HG02852 (cell line): Measurements from ENCODE around the gene KCNC1.

ENCODE experiments used
- ATAC-seq: cut with Tn5 transposase; IDR thresholded peaks from one replicate; pipeline ENCODE4 v1.9.1; 2021; ENCODE audit warnings: mild to moderate bottlenecking, moderate library complexity; ENCODE audit not compliant: unreplicated experiment

The KCNC1 gene

DNA sequence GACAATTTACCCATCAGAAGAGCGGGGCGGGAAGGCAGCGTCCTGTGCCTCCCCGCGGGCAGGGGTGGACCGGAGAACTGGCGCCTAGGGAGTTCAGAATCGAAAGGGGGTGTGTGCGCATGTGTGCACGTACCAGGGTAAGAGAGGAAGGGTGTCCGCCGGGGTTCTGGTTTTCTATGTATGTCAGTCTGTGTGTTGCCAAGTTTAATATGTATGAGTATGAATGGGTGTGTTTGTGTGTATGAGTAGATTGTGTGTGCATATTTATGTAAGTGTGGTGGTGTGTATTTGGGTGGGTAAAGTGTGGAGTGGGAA lies 2.0 kb downstream of the KCNC1 start:
- ATAC-seq = no peak

GRCh38 chr11:17736930-17737817 lies 2.6 kb downstream of the KCNC1 start:
- ATAC-seq = no peak

- ATAC-seq = no peak
Observed at GRCh38 chr11:17738151-17738973, 3.8 kb downstream of the KCNC1 start.

GRCh38 chr11:17739945-17740338 lies 5.4 kb downstream of the KCNC1 start:
- no peak for ATAC-seq

GRCh38 chr11:17740649-17741235 lies 6.2 kb downstream of the KCNC1 start:
- ATAC-seq = no peak

DNA sequence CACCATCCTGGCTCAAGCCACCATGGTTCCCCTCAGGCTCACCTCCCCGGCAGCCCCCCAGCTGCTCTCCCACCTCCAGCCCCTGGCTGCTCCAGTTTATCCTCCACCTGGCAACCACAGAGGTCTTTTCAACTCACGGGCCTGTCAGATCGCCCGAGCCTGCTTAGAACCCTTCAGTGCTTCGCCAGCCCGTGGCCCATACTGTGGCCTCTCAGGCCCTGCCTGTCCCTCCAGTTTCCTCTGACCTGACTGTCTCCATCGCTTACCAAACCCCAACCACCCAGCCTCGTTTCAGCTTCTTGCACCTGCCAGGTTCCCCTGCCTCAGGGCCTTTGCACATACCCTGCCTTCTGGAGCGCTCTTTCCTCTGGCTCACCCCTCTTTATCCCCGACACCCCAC lies 6.9 kb downstream of the KCNC1 start:
- no peak for ATAC-seq

- ATAC-seq = no peak
Observed at GRCh38 chr11:17742019-17742418, 7.4 kb downstream of the KCNC1 start.

GRCh38 chr11:17743026-17743807 lies 8.6 kb downstream of the KCNC1 start:
- no peak for ATAC-seq

- no peak for ATAC-seq
Observed at GRCh38 chr11:17743808-17744119, 9.2 kb downstream of the KCNC1 start.

- no peak for ATAC-seq
Observed at GRCh38 chr11:17744151-17744940, 9.8 kb downstream of the KCNC1 start.

DNA sequence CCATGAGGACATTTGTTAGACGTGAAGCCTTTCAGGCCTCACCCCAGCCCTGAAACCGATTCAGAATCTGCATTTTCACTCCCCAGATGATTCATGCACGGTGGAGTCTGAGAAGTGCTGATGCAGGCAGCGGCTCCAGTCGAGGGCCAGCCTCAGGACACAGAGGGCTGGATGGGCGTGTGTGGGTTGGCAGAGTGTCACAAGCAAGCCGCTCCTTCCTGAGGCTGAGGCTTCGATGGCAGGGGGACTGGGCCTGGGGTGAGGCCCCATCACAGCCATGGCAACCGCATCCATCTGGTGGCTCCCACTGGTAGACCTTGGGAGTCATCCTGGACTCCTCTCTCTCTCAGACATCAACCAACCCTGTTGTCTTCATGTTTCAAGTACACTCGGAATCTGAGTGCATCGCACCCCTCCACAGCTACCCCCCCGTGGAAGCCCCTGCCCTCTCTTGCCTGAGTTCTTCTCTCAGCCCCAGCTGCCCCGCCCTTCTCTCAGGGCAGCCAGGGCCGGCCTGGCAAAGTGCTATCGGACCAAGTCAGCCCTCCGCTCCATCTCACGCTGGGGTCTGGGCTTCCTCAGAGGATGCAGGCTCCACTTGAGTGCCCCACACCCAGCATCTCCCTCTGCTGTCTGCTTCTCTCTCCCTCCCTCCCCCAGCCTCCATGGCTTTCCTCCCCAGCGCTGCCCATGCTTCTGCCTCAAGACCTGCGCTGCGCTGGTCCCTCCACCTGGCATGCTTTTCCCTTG lies 10.6 kb downstream of the KCNC1 start:
- ATAC-seq = no peak

- no peak for ATAC-seq
Observed at GRCh38 chr11:17746096-17746495, 11.5 kb downstream of the KCNC1 start.

DNA sequence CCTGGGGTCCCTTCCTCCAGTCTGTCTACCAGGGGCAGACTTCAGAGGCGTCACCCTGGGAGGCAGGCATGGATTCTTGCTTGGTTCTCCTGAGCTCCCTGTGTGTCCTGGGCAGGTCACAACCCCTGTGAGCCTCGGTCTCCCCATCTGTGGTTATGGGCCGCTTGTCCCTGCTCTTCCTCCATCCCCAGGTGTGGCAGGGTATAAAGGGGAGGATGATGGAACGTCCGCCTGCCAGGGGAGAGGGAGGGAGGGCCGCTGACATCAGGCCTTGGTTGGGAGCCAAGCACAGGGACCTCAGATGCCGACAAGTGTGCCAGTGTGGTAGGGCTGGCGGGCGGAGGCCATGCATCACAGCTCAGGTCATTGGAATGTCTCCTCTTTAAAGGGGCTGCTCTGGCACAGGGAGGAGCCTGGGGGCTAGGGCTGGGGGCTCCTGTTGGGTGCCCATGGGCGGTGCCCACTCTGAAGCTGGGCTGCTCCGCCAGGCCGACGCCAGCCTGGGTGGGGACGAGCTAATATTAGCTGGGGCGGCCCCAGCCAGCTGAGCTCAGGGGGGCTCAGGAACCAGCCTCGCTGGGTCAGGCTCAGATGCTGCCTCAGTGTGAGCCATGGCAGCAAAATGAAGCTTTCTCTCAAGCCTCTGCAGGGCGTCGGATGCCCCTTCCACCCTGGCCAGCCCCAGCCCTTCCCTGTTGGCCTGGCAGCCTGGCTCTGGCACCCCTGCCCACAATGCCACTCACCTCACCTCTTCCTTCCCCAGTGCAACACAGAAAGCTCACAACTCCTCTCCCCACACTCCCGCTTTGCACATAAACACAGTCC lies 12.8 kb downstream of the KCNC1 start:
- ATAC-seq = no peak

- ATAC-seq = no peak
Observed at GRCh38 chr11:17748044-17748443, 13.5 kb downstream of the KCNC1 start.

- no peak for ATAC-seq
Observed at GRCh38 chr11:17748761-17749721, 14.5 kb downstream of the KCNC1 start.

- no peak for ATAC-seq
Observed at GRCh38 chr11:17750013-17750800, 15.6 kb downstream of the KCNC1 start.

GRCh38 chr11:17750801-17751165 lies 16.2 kb downstream of the KCNC1 start:
- ATAC-seq = no peak
